Measurements from ENCODE around the gene SLC11A2.
A peak's percentile ranks its signal among the peaks of the same experiment; 100 is the strongest.

Gene SLC11A2

DNA sequence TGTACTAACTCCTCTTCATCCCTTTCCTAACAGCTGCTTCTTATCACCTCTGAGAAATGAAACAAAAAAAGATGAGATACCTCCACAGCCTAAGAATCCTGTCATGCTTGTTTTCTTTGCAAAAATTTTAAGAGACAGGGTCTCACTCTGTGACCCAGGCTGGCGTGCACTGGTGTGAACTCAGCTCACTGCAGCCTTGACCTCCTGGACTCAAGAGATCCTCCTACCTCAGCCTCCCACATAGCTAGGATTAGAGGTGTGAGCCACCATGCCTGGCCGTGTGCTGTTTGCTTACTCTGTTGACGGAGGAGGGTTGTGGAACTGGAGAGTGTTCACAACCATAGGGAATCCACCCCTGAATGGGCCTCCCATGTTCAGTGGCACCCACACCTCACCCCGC, 41.0 kb upstream of the SLC11A2 start:
- H3K4me3 ChIP-seq (ENCODE audit: severe bottlenecking), result no peak overlapping the region
- peaks cover 11% of the 10 kb centered on the region for H3K4me1 ChIP-seq (ENCODE audit: insufficient read depth, poor library complexity, severe bottlenecking)
- no peak overlapping the region for H3K27ac ChIP-seq (ENCODE audit: poor library complexity, severe bottlenecking)
- H3K27me3 ChIP-seq (ENCODE audit: insufficient read depth, poor library complexity, severe bottlenecking), result no peaks in the 10 kb centered on the region
- H3K36me3 ChIP-seq (ENCODE audit: low read depth), result peaks cover 81% of the 10 kb centered on the region
- H3K9me3 ChIP-seq (ENCODE audit: severe bottlenecking), result no peaks in the 10 kb centered on the region
- ATAC-seq (ENCODE audit: low read depth) (no peak), DNase-seq (ENCODE audit: low spot score) (no peak)
- TF ChIP-seq, protein P1, sequence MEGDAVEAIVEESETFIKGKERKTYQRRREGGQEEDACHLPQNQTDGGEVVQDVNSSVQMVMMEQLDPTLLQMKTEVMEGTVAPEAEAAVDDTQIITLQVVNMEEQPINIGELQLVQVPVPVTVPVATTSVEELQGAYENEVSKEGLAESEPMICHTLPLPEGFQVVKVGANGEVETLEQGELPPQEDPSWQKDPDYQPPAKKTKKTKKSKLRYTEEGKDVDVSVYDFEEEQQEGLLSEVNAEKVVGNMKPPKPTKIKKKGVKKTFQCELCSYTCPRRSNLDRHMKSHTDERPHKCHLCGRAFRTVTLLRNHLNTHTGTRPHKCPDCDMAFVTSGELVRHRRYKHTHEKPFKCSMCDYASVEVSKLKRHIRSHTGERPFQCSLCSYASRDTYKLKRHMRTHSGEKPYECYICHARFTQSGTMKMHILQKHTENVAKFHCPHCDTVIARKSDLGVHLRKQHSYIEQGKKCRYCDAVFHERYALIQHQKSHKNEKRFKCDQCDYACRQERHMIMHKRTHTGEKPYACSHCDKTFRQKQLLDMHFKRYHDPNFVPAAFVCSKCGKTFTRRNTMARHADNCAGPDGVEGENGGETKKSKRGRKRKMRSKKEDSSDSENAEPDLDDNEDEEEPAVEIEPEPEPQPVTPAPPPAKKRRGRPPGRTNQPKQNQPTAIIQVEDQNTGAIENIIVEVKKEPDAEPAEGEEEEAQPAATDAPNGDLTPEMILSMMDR (IDR thresholded peaks at IDR 0.05; ENCODE audit: poor library complexity, severe bottlenecking), result no peak

DNA sequence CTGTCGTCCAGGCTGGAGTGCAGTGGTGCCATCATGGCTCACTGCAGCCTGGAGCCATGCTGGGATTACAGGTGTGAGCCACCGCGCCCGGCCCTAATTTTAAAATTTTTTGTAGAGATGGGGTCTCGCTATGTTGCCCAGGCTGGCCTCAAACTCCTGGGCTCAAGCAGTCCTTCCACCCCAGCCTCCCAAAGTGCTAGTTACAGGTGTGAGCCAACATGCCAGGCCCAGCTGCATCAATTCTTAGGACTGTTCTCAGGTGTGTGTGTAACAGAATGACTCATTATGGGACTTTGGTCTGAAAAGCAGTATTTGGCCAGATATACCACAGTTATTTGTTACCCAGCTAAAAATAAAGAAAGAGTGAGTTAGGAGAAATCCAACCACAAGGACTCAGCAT, 39.3 kb upstream of the SLC11A2 start:
- Histone ChIP-seq H3K27ac (ENCODE audit: poor library complexity, severe bottlenecking) (no peak overlapping the region), H3K36me3 (ENCODE audit: low read depth) (peaks cover 85% of the 10 kb centered on the region), H3K9me3 (ENCODE audit: severe bottlenecking) (no peaks in the 10 kb centered on the region), H3K4me1 (ENCODE audit: insufficient read depth, poor library complexity, severe bottlenecking) (peaks cover 10% of the 10 kb centered on the region), H3K4me3 (ENCODE audit: severe bottlenecking) (no peak overlapping the region), H3K27me3 (ENCODE audit: insufficient read depth, poor library complexity, severe bottlenecking) (no peaks in the 10 kb centered on the region)
- ATAC-seq (ENCODE audit: low read depth) (0 out of 3 replicates have a peak, but pooled peaks have one; percentile 19), DNase-seq (ENCODE audit: low spot score) (no peak)
- TF ChIP-seq, protein P1 (IDR thresholded peaks at IDR 0.05; ENCODE audit: poor library complexity, severe bottlenecking), result no peak

DNA sequence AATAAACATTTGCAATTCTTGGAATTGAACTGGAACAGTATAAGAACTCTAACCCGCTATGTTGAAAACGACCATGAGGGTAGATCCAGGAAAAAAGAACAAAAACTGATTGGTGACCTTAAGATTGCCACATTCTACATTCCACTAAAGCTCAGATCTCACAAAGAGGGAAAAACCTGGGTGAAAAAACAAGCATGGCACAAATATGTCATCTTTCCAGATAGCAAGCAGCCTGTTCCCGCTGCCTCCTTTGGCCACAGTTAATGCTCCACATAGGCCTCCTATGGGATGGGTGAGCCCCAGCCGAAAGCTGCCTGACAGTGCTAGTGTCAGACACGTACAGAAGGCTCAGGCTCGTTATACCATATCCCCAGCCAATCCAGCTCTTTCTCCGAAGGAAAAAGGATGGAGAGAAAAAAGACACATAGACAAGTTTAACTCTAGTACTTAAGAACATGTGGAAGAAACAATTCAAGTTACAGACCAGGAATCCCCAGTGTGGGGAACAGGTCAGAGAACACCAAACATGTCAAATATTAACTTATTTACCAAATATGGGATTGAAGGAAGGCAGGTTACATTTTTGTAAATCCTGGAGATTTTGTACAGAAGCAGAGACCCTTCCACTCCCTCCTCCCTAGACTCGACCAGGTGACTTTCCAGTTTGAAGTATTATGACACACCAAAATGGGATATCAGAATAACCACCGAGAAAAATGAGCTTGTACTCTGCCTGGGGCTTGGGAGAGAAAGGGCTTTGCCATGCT, 36.6 kb upstream of the SLC11A2 start:
- no peak for ATAC-seq (ENCODE audit: low read depth)
- no peak for DNase-seq (ENCODE audit: low spot score)
- H3K27me3 ChIP-seq (ENCODE audit: insufficient read depth, poor library complexity, severe bottlenecking), result no peaks in the 10 kb centered on the region
- H3K27ac ChIP-seq (ENCODE audit: poor library complexity, severe bottlenecking), result no peak overlapping the region
- H3K9me3 ChIP-seq (ENCODE audit: severe bottlenecking), result no peaks in the 10 kb centered on the region
- no peak overlapping the region for H3K4me3 ChIP-seq (ENCODE audit: severe bottlenecking)
- peaks cover 91% of the 10 kb centered on the region for H3K36me3 ChIP-seq (ENCODE audit: low read depth)
- no peaks in the 10 kb centered on the region for H3K4me1 ChIP-seq (ENCODE audit: insufficient read depth, poor library complexity, severe bottlenecking)
- TF ChIP-seq, protein P1 (IDR thresholded peaks at IDR 0.05; ENCODE audit: poor library complexity, severe bottlenecking), result no peak

DNA sequence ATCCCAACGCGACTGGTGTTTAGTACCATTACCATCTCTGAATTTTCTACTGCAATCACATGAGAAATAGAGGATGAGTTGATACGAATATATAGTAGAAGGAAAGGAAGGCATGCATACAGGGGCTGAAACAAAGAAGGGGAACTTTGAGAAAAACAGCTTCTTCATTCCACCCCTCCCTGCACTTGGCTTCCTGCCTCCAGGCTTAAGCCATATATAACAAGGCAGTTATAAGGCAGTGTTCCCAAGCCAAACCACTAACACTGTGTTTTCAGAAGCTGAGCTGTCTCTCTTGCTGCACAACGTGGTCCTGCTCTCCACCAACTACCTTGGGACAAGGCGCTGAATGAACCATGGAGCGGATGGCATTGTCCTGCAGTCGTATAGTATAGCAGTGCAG, 32.9 kb upstream of the SLC11A2 start:
- H3K36me3 ChIP-seq (ENCODE audit: low read depth), result peaks cover 89% of the 10 kb centered on the region
- TF ChIP-seq, protein P1 (IDR thresholded peaks at IDR 0.05; ENCODE audit: poor library complexity, severe bottlenecking), result no peak
- H3K27ac ChIP-seq (ENCODE audit: poor library complexity, severe bottlenecking), result no peak overlapping the region
- no peaks in the 10 kb centered on the region for H3K9me3 ChIP-seq (ENCODE audit: severe bottlenecking)
- H3K27me3 ChIP-seq (ENCODE audit: insufficient read depth, poor library complexity, severe bottlenecking), result no peaks in the 10 kb centered on the region
- ATAC-seq (ENCODE audit: low read depth) (no peak), DNase-seq (ENCODE audit: low spot score) (no peak)
- H3K4me1 ChIP-seq (ENCODE audit: insufficient read depth, poor library complexity, severe bottlenecking), result peaks cover 8% of the 10 kb centered on the region
- H3K4me3 ChIP-seq (ENCODE audit: severe bottlenecking), result no peak overlapping the region

DNA sequence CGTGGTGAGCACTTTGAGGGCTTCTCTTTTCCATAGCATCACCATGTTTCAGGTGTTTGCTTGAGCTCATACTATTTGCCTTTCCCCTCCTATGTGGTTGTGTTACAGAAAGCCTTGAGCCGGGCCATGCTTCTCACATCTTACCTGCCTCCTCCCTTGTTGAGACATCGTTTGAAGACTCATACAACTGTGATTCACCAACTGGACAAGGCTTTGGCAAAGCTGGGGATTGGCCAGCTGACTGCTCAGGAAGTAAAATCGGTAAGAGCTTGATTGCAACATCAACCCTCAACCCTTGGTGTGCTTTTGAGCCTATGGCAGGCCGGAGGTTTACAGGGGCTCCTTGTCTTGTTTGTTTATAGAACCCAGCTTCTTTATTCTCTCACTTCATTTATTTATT, 30.1 kb upstream of the SLC11A2 start:
- ATAC-seq (ENCODE audit: low read depth), result peak; percentile 96
- H3K9me3 ChIP-seq (ENCODE audit: severe bottlenecking), result no peaks in the 10 kb centered on the region
- H3K36me3 ChIP-seq (ENCODE audit: low read depth), result peaks cover 90% of the 10 kb centered on the region
- H3K4me3 ChIP-seq (ENCODE audit: severe bottlenecking), result no peak overlapping the region
- peak; percentile 67 for DNase-seq (ENCODE audit: low spot score)
- H3K27ac ChIP-seq (ENCODE audit: poor library complexity, severe bottlenecking), result peak overlapping the region; percentile 2
- no peaks in the 10 kb centered on the region for H3K27me3 ChIP-seq (ENCODE audit: insufficient read depth, poor library complexity, severe bottlenecking)
- TF ChIP-seq, protein P1 (IDR thresholded peaks at IDR 0.05; ENCODE audit: poor library complexity, severe bottlenecking), result no peak
- H3K4me1 ChIP-seq (ENCODE audit: insufficient read depth, poor library complexity, severe bottlenecking), result peaks cover 8% of the 10 kb centered on the region

Data from RWPE2 (cell line).